B cell (primary cell): Measurements from ENCODE around the gene CALN1. TPM values are rescaled to one million over a fixed set of nuclear protein-coding genes. Genes with fewer than 3 reads are reported as not detected.

Experiments
- ATAC-seq: fragments of 200-7000 bp; cut with Tn5 transposase; one replicate; pipeline ENCODE4 v1.10.0; 2021; ENCODE audit warnings: low read depth, mild to moderate bottlenecking, moderate number of reproducible peaks, moderate library complexity
- CTCF ChIA-PET: fragments of 350-600 bp; sonication (Branson Sonifier 250); formaldehyde crosslinking; loops from one replicate; lab custom pipeline; 2021; ENCODE audit warnings: antibody characterized with exemption, inconsistent platforms; lab: Charles Lee
- POLR2A ChIA-PET: fragments of 350-600 bp; sonication (Branson Sonifier 250); formaldehyde crosslinking; loops from one replicate; lab custom pipeline; 2021; ENCODE audit warnings: antibody characterized with exemption; lab: Charles Lee
- DNase-seq: peaks from one replicate; pipeline ENCODE4 v3.0.0; 2013
- H2AFZ ChIP-seq: 2 replicates; pipeline ENCODE4 v1.6.1; 2012; ENCODE audit warnings: mild to moderate bottlenecking, low read depth, low read length; ENCODE audit not compliant: insufficient read depth, poor library complexity, severe bottlenecking
- H3K27ac ChIP-seq, 2 donors: 1 replicate in 1 of 2; 2 replicates in 1 of 2; pipeline ENCODE4 v1.5.1; 2012 to 2013; ENCODE audit warnings: low read length in 2 of 2, mild to moderate bottlenecking in 2 of 2, moderate library complexity in 1 of 2
- H3K27me3 ChIP-seq, 4 experiments: fragments of 200-600 bp in 1 of 4; sonication (generic) in 1 of 4; replicated peaks in 1 of 4; 1 replicate in 2 of 4; 2 replicates in 2 of 4; pipeline versions ENCODE4 v1.6.1 to v1.7.0; 2013 to 2016; ENCODE audit warnings: low read length in 3 of 4, mild to moderate bottlenecking in 2 of 4, mixed read lengths in 1 of 4, moderate library complexity in 1 of 4; ENCODE audit not compliant: insufficient read depth in 4 of 4, control insufficient read depth in 3 of 4; ENCODE audit errors: control extremely low read depth in 1 of 4
- H3K36me3 ChIP-seq, 2 experiments: replicated peaks in 1 of 2; 1 replicate in 1 of 2; 2 replicates in 1 of 2; pipeline versions ENCODE4 v1.6.1 to v1.7.1; 2013; ENCODE audit warnings: low read length in 1 of 2; ENCODE audit not compliant: insufficient read depth in 2 of 2, control insufficient read depth in 1 of 2; ENCODE audit errors: control extremely low read depth in 1 of 2, extremely low read depth in 1 of 2
- H3K4me1 ChIP-seq, 2 donors: fragments of 200-600 bp in 1 of 2; sonication (generic) in 1 of 2; 1 replicate in 1 of 2; 2 replicates in 1 of 2; pipeline versions ENCODE4 v1.5.1 to v1.6.1; 2013 to 2017; ENCODE audit warnings: low read length in 2 of 2; ENCODE audit not compliant: control insufficient read depth in 2 of 2, insufficient read depth in 2 of 2
- H3K4me2 ChIP-seq: replicated peaks from 2 replicates; pipeline ENCODE3; 2012; ENCODE audit warnings: mild to moderate bottlenecking, low read depth, low read length; ENCODE audit not compliant: poor library complexity, severe bottlenecking
- H3K4me3 ChIP-seq, 5 experiments: fragments of 200-600 bp in 1 of 5; sonication (generic) in 1 of 5; 1 replicate in 3 of 5; 2 replicates in 2 of 5; pipeline versions ENCODE4 v1.5.1 to v1.7.0; 2011 to 2016; ENCODE audit warnings: low read length in 4 of 5, mild to moderate bottlenecking in 4 of 5, low read depth in 2 of 5, control low read depth in 1 of 5, moderate library complexity in 1 of 5; ENCODE audit not compliant: insufficient read depth in 1 of 5; ENCODE audit errors: control extremely low read depth in 1 of 5, extremely low read depth in 1 of 5
- H3K79me2 ChIP-seq: fragments of 200-600 bp; sonication (generic); one replicate; pipeline ENCODE4 v1.6.0; 2016; ENCODE audit warnings: low read length; ENCODE audit not compliant: control insufficient read depth, insufficient read depth
- H3K9ac ChIP-seq: fragments of 200-600 bp; sonication (generic); 2 replicates; pipeline ENCODE4 v1.6.1; 2017; ENCODE audit warnings: mild to moderate bottlenecking, low read length, moderate library complexity
- H3K9me3 ChIP-seq, 3 donors: one replicate each; pipeline versions ENCODE4 v1.6.1 to v1.7.1; 2013; ENCODE audit warnings: low read length in 2 of 3; ENCODE audit not compliant: control insufficient read depth in 2 of 3, insufficient read depth in 1 of 3; ENCODE audit errors: control extremely low read depth in 1 of 3
- H4K20me1 ChIP-seq: 2 replicates; pipeline ENCODE4 v1.6.0; 2012; ENCODE audit warnings: mild to moderate bottlenecking, low read length; ENCODE audit not compliant: insufficient read depth, control insufficient read depth, poor library complexity, severe bottlenecking
- H3K27ac Mint-ChIP-seq: one replicate; pipeline ENCODE4 v1.8.0; 2021; ENCODE audit warnings: mixed read lengths
- H3K27me3 Mint-ChIP-seq: one replicate; pipeline ENCODE4 v1.8.0; 2021; ENCODE audit warnings: mixed read lengths
- H3K4me1 Mint-ChIP-seq: one replicate; pipeline ENCODE4 v1.8.0; 2021; ENCODE audit warnings: mixed read lengths
- H3K4me3 Mint-ChIP-seq: one replicate; pipeline ENCODE4 v1.8.0; 2021; ENCODE audit warnings: mixed read lengths
- H3K9me3 Mint-ChIP-seq: one replicate; pipeline ENCODE4 v1.8.0; 2022; ENCODE audit warnings: mixed read lengths; ENCODE audit not compliant: insufficient read depth
- CTCF ChIP-seq: fragments of 200-600 bp; IDR thresholded peaks from one replicate; pipeline ENCODE4 v1.8.0; 2022; ENCODE audit warnings: antibody characterized with exemption, mild to moderate bottlenecking
- EZH2 ChIP-seq: IDR thresholded peaks from 2 replicates; pipeline ENCODE4 v1.6.1; 2012; ENCODE audit warnings: borderline replicate concordance, low read depth, mild to moderate bottlenecking, moderate library complexity, low read length; ENCODE audit not compliant: insufficient read depth, poor library complexity, severe bottlenecking
- WGBS: methylation state at CpG from one replicate; pipeline ENCODE4 v1.1.5; 2013; ENCODE audit warnings: missing lambda C conversion rate; ENCODE audit not compliant: insufficient coverage; 5-methylcytosine and 5-hydroxymethylcytosine counted together
- intact Hi-C: fragments of 100-400 bp; cut with micrococcal nuclease; formaldehyde crosslinking; loops from one replicate; pipeline ENCODE4 v1.10.0; 2022
- polyA plus RNA-seq: library from polyadenylated mRNA; depleted of rRNA; stranded (reverse); fragments of >200 nt; gene quantifications from 2 replicates; pipeline ENCODE4 v1.2.3, GENCODE V29; 2012
- total RNA-seq, 2 donors: library from RNA; stranded (reverse); fragments of 120-200 nt in 1 of 2; gene quantifications; 1 replicate in 1 of 2; 2 replicates in 1 of 2; pipeline versions ENCODE4 v1.2.3 to v1.2.4, GENCODE V29; 2013 to 2022

The CALN1 gene
- total and polyA plus RNA-seq, 2 donors (not counting 1 experiment from before 2014, with no cell fraction given): not detected

DNA sequence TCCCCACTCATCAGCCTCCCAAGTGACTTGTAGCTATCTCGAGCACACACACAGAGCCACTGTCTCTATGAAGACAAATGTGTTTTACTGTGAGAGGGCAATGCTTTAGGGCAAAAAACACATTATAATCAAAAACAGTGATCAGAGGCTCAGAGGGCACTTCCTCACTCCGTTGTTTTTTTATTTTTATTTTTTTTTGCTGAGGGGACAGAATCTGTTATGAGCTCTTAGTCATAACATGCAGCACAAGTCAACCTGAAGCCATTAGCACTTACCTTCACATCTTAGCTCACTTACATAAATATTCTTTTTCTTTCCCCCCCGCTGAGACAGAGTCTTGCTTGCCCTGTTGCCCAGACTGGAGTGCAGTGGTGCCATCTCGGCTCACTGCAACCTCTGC is 157.7 kb downstream of the CALN1 start:
- ChIA-PET POLR2A (no interaction called here), CTCF (no interaction called here)
- H3K79me2 ChIP-seq: no peaks in the 10 kb centered on the region
- intact Hi-C loops: no loop called here
- no peaks in the 10 kb centered on the region for H3K4me1 Mint-ChIP-seq
- H3K27ac ChIP-seq: no peak overlapping the region
- WGBS: 80% methylated on average over 2 of the region's 4 CpGs
- no peaks in the 10 kb centered on the region for H3K4me1 ChIP-seq
- H3K27ac Mint-ChIP-seq: no peak overlapping the region
- H3K9me3 Mint-ChIP-seq: peaks cover 2% of the 10 kb centered on the region
- no peak overlapping the region for H2AFZ ChIP-seq
- TF ChIP-seq CTCF (no peak), EZH2 (no peak)
- no peaks in the 10 kb centered on the region for H3K27me3 Mint-ChIP-seq
- H3K36me3 ChIP-seq: no peaks in the 10 kb centered on the region
- no peaks in the 10 kb centered on the region for H3K27me3 ChIP-seq
- no peak for DNase-seq
- H3K4me3 ChIP-seq: no peak overlapping the region
- H3K4me2 ChIP-seq: no peak overlapping the region
- H3K9me3 ChIP-seq: peaks cover 0 to 12% (median 0%) of the 10 kb centered on the region in 3 donors
- no peak for ATAC-seq
- no peak overlapping the region for H3K9ac ChIP-seq
- H4K20me1 ChIP-seq: no peaks in the 10 kb centered on the region
- H3K4me3 Mint-ChIP-seq: no peak overlapping the region

- TF ChIP-seq EZH2 (no peak), CTCF (no peak)
- no peaks in the 10 kb centered on the region for H3K4me1 Mint-ChIP-seq
- ChIA-PET CTCF (interaction anchor here (0.6 kb wide), 1 partner anchor 408 kb away, joined by 3 read pairs; no protein-coding TSS in a partner anchor), POLR2A (no interaction called here)
- no peak overlapping the region for H3K27ac Mint-ChIP-seq
- Histone ChIP-seq H3K4me3 (no peak overlapping the region), H3K4me1 (no peaks in the 10 kb centered on the region), H3K27me3 (no peaks in the 10 kb centered on the region), H3K36me3 (no peaks in the 10 kb centered on the region), H3K9me3 (peaks cover 0 to 28% (median 0%) of the 10 kb centered on the region in 3 donors), H3K9ac (no peak overlapping the region), H3K79me2 (no peaks in the 10 kb centered on the region), H2AFZ (no peak overlapping the region), H3K4me2 (no peak overlapping the region), H4K20me1 (no peaks in the 10 kb centered on the region), H3K27ac (no peak overlapping the region)
- no peak overlapping the region for H3K4me3 Mint-ChIP-seq
- DNase-seq: no peak
- ATAC-seq: no peak
- intact Hi-C loops: no loop called here
- WGBS: 96% methylated on average over 3 of the region's 3 CpGs
- H3K27me3 Mint-ChIP-seq: no peaks in the 10 kb centered on the region
- H3K9me3 Mint-ChIP-seq: no peaks in the 10 kb centered on the region
These were observed 163.0 kb downstream of the CALN1 start for GRCh38 chr7:72249106-72249505.
